GM12878 (cell line): ENCODE results near the gene SORCS2. TPM values are rescaled to one million over a fixed set of nuclear protein-coding genes. Genes with fewer than 3 reads are reported as not detected.

Experiments used
- ATAC-seq: fragments of 200-7000 bp; cut with Tn5 transposase; 3 replicates; pipeline ENCODE4 v1.9.1; 2020; ENCODE audit warnings: mild to moderate bottlenecking, moderate library complexity
- BruUV-seq: library from RNA; stranded (reverse); fragments of 400-500 nt; replicated peaks from 2 replicates; lab custom pipeline; 2021; lab: Mats Ljungman, UMichigan
- CTCF ChIA-PET: fragments of 300-600 bp; sonication (Branson Sonifier 250); formaldehyde crosslinking; extraction: SDS; loops from one replicate; lab custom pipeline; 2021; ENCODE audit warnings: inconsistent platforms; lab: Yijun Ruan, JAX
- POLR2A ChIA-PET: fragments of 350-600 bp; formaldehyde crosslinking; extraction: SDS; loops from one replicate; lab custom pipeline; 2021; ENCODE audit warnings: inconsistent platforms; lab: Charles Lee
- RAD21 ChIA-PET: fragments of 300-600 bp; sonication (Branson Sonifier 250); formaldehyde crosslinking; loops from one replicate; lab custom pipeline; 2023; ENCODE audit warnings: antibody characterized with exemption; ENCODE audit not compliant: unreplicated experiment; lab: Charles Lee
- SMC1A ChIA-PET: fragments of 300-600 bp; sonication (Branson Sonifier 250); formaldehyde crosslinking; loops from one replicate; lab custom pipeline; 2023; ENCODE audit not compliant: unreplicated experiment, uncharacterized antibody; lab: Charles Lee
- DNase-seq: peaks from one replicate; pipeline ENCODE4 v3.0.0-alpha.2; 2011; ENCODE audit warnings: low read depth, low spot score
- FAIRE-seq: peaks from 3 replicates; lab custom pipeline; 2011; peaks lifted over from hg19 to GRCh38; lab: Jason Lieb, UNC
- H2AFZ ChIP-seq: 2 replicates; pipeline ENCODE4 v1.6.0; 2011; ENCODE audit warnings: low read depth, low read length, control low read depth; ENCODE audit not compliant: control insufficient read depth
- H3K27ac ChIP-seq: 2 replicates; pipeline ENCODE4 v1.5.1; 2011; ENCODE audit warnings: control low read depth; ENCODE audit not compliant: control insufficient read depth, insufficient read depth
- H3K27me3 ChIP-seq, 2 experiments: replicated peaks in 1 of 2; 2 replicates each; pipeline versions ENCODE4 v1.6.0 to v1.6.1; 2011; ENCODE audit warnings: low read length in 1 of 2; ENCODE audit not compliant: control insufficient read depth in 2 of 2, insufficient read depth in 2 of 2
- H3K36me3 ChIP-seq, 2 experiments: 2 replicates each; pipeline ENCODE4 v1.5.1; 2011; ENCODE audit warnings: low read length in 1 of 2; ENCODE audit not compliant: control insufficient read depth in 2 of 2, insufficient read depth in 2 of 2
- H3K4me1 ChIP-seq: 2 replicates; pipeline ENCODE4 v1.6.1; 2011; ENCODE audit warnings: mild to moderate bottlenecking, low read length, moderate library complexity, mixed read lengths; ENCODE audit not compliant: control insufficient read depth, insufficient read depth
- H3K4me2 ChIP-seq: 2 replicates; pipeline ENCODE4 v1.6.0; 2011; ENCODE audit warnings: control low read depth; ENCODE audit not compliant: control insufficient read depth, insufficient read depth
- H3K4me3 ChIP-seq: fragments of 200-600 bp; sonication (generic); 2 replicates; pipeline ENCODE4 v1.5.1; 2016
- H3K79me2 ChIP-seq: 2 replicates; pipeline ENCODE4 v1.6.0; 2011; ENCODE audit warnings: low read length; ENCODE audit not compliant: control insufficient read depth, insufficient read depth
- H3K9ac ChIP-seq: 2 replicates; pipeline ENCODE4 v1.8.0; 2011; ENCODE audit warnings: low read length, control low read depth, mixed read lengths; ENCODE audit not compliant: control insufficient read depth, insufficient read depth
- H3K9me3 ChIP-seq: replicated peaks from 3 replicates; pipeline ENCODE4 v1.5.1; 2011; ENCODE audit warnings: mild to moderate bottlenecking, low read length; ENCODE audit not compliant: control insufficient read depth, insufficient read depth
- H4K20me1 ChIP-seq: 2 replicates; pipeline ENCODE4 v1.6.0; 2011; ENCODE audit not compliant: control insufficient read depth, insufficient read depth
- CBX3 ChIP-seq: fragments of 200-600 bp; sonication (generic); IDR thresholded peaks from 2 replicates; pipeline ENCODE4 v1.6.1; 2016; ENCODE audit warnings: low read depth, borderline replicate concordance
- EED ChIP-seq: sonication (generic); IDR thresholded peaks from 2 replicates; pipeline ENCODE4 v1.6.1; 2016; ENCODE audit warnings: antibody characterized with exemption, low read depth
- ESRRA ChIP-seq: IDR thresholded peaks from 2 replicates; pipeline ENCODE4 v1.6.1; 2012; ENCODE audit warnings: mild to moderate bottlenecking, low read length, improper control_type of control experiment
- POLR2AphosphoS2 ChIP-seq: IDR thresholded peaks from 2 replicates; pipeline ENCODE4 v1.6.1; 2011; ENCODE audit warnings: low read depth, mild to moderate bottlenecking, low read length, improper control_type of control experiment, moderate library complexity
- TAF1 ChIP-seq: IDR thresholded peaks from 2 replicates; pipeline ENCODE4 v1.6.1; 2011; ENCODE audit warnings: mild to moderate bottlenecking, low read depth, low read length, borderline replicate concordance
- TARDBP ChIP-seq: IDR thresholded peaks from 2 replicates; pipeline ENCODE4 v1.6.1; 2016; ENCODE audit warnings: borderline replicate concordance
- WGBS: methylation state at CpG from one replicate; pipeline ENCODE4 v1.1.6; 2016; ENCODE audit warnings: low lambda C conversion rate; ENCODE audit not compliant: insufficient replicate concordance, insufficient coverage; ENCODE audit errors: missing lambda C conversion rate; 5-methylcytosine and 5-hydroxymethylcytosine counted together
- in situ Hi-C: fragments of 300-500 bp; cut with MboI; formaldehyde crosslinking; loops from 9 replicates; pipeline ENCODE4 v1.14.3; 2018; ENCODE audit warnings: mixed read lengths
- intact Hi-C: fragments of 100-400 bp; cut with micrococcal nuclease; formaldehyde crosslinking; loops from one replicate; pipeline ENCODE4 v1.14.2; 2022; ENCODE audit not compliant: unreplicated experiment
- polyA plus RNA-seq, 11 experiments: library from polyadenylated mRNA; depleted of rRNA in 4 of 11; unstranded in 6 of 11; stranded (reverse) in 5 of 11; fragments of >200 nt; fragmentation: Nextera tagmentation in 4 of 11; fragmentation: Illumina TruSeq in 1 of 11; extraction: Ambion mirVana in 4 of 11; extraction: Trizol in 1 of 11; gene quantifications; 1 replicate in 1 of 11; 2 replicates in 10 of 11; pipeline versions ENCODE4 v1.2.1 to v1.2.3, GENCODE V29; 2011 to 2016; ENCODE audit warnings: inconsistent platforms in 2 of 11, missing spikeins in 2 of 11, low read depth in 1 of 11
- total RNA-seq, 4 experiments: library from RNA; depleted of rRNA in 3 of 4; stranded (reverse); fragments of >200 nt in 3 of 4; fragmentation: Illumina TruSeq in 1 of 4; extraction: Trizol in 1 of 4; gene quantifications; 2 replicates each; pipeline versions ENCODE4 v1.2.1 to v1.2.3, GENCODE V29; 2013 to 2021
- TF ChIP-seq, protein P1 (sequence below): fragments of 450-650 bp; IDR thresholded peaks from 2 replicates; pipeline ENCODE4 v1.6.1; 2016; ENCODE audit warnings: mild to moderate bottlenecking, moderate library complexity, borderline replicate concordance
- TF ChIP-seq, protein P2 (sequence below): IDR thresholded peaks from 2 replicates; pipeline ENCODE4 v1.6.1; 2012; ENCODE audit warnings: low read depth, low read length, improper control_type of control experiment
- TF ChIP-seq, protein P3 (sequence below): IDR thresholded peaks from 2 replicates; pipeline ENCODE4 v1.6.1; 2012; ENCODE audit warnings: low read depth, low read length, improper control_type of control experiment

Gene SORCS2
- total and polyA plus RNA-seq, 10 of the 15 experiments (the other 5 are each of a cell fraction or from before 2014, with no cell fraction given) = 0.01 to 0.15 (median 0.05) TPM; not detected in 5

DNA sequence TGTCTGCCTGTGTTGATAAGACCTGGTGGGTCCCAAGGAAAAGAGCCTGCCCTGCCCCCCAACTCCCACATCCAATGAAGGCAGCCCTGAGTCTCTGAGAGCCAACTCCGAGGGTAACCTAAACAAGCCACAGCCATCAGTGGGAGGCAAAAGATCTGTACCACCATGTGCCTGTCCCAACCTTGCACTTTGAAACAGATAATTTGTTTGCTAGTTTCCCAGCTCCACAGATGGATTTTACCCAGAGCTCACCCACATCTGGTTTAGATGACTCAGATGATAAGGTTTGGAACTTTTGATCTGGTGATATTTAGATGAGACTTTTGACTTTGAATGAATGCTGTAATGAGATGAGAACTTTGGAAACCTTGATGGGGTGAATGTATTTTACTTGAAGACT lies 488.4 kb downstream of the SORCS2 start:
- ATAC-seq (no peak), DNase-seq (no peak), FAIRE-seq (no peak)
- H3K4me2 ChIP-seq = no peak overlapping the region
- WGBS = 8% methylated on average over 1 of the region's 1 CpG
- no peak overlapping the region for H3K27ac ChIP-seq
- no peaks in the 10 kb centered on the region for H4K20me1 ChIP-seq
- intact Hi-C loops = no loop called here
- ChIA-PET RAD21 (no interaction called here), CTCF (no interaction called here), POLR2A (no interaction called here), SMC1A (no interaction called here)
- BruUV-seq = no TSS peak
- no peaks in the 10 kb centered on the region for H3K79me2 ChIP-seq
- no peaks in the 10 kb centered on the region for H3K36me3 ChIP-seq
- no peak overlapping the region for H3K9ac ChIP-seq
- H3K4me3 ChIP-seq = no peak overlapping the region
- H3K9me3 ChIP-seq = no peaks in the 10 kb centered on the region; the same call in 2 of the 3 replicates
- H3K27me3 ChIP-seq = no peaks in the 10 kb centered on the region; a peak in 1 of 4 replicates
- H3K4me1 ChIP-seq = no peaks in the 10 kb centered on the region
- TF ChIP-seq ESRRA (no peak), TAF1 (no peak), CBX3 (no peak), EED (no peak), TARDBP (no peak), POLR2AphosphoS2 (no peak)
- TF ChIP-seq, protein P1, sequence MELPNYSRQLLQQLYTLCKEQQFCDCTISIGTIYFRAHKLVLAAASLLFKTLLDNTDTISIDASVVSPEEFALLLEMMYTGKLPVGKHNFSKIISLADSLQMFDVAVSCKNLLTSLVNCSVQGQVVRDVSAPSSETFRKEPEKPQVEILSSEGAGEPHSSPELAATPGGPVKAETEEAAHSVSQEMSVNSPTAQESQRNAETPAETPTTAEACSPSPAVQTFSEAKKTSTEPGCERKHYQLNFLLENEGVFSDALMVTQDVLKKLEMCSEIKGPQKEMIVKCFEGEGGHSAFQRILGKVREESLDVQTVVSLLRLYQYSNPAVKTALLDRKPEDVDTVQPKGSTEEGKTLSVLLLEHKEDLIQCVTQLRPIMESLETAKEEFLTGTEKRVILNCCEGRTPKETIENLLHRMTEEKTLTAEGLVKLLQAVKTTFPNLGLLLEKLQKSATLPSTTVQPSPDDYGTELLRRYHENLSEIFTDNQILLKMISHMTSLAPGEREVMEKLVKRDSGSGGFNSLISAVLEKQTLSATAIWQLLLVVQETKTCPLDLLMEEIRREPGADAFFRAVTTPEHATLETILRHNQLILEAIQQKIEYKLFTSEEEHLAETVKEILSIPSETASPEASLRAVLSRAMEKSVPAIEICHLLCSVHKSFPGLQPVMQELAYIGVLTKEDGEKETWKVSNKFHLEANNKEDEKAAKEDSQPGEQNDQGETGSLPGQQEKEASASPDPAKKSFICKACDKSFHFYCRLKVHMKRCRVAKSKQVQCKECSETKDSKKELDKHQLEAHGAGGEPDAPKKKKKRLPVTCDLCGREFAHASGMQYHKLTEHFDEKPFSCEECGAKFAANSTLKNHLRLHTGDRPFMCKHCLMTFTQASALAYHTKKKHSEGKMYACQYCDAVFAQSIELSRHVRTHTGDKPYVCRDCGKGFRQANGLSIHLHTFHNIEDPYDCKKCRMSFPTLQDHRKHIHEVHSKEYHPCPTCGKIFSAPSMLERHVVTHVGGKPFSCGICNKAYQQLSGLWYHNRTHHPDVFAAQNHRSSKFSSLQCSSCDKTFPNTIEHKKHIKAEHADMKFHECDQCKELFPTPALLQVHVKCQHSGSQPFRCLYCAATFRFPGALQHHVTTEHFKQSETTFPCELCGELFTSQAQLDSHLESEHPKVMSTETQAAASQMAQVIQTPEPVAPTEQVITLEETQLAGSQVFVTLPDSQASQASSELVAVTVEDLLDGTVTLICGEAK = no peak
- TF ChIP-seq, protein P2, sequence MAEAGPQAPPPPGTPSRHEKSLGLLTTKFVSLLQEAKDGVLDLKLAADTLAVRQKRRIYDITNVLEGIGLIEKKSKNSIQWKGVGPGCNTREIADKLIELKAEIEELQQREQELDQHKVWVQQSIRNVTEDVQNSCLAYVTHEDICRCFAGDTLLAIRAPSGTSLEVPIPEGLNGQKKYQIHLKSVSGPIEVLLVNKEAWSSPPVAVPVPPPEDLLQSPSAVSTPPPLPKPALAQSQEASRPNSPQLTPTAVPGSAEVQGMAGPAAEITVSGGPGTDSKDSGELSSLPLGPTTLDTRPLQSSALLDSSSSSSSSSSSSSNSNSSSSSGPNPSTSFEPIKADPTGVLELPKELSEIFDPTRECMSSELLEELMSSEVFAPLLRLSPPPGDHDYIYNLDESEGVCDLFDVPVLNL = no peak
- TF ChIP-seq, protein P3, sequence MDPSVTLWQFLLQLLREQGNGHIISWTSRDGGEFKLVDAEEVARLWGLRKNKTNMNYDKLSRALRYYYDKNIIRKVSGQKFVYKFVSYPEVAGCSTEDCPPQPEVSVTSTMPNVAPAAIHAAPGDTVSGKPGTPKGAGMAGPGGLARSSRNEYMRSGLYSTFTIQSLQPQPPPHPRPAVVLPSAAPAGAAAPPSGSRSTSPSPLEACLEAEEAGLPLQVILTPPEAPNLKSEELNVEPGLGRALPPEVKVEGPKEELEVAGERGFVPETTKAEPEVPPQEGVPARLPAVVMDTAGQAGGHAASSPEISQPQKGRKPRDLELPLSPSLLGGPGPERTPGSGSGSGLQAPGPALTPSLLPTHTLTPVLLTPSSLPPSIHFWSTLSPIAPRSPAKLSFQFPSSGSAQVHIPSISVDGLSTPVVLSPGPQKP = no peak
- in situ Hi-C loops = no loop called here
- no peak overlapping the region for H2AFZ ChIP-seq
